SH-SY5Y (cell line): ENCODE data around the gene KMT2D.

Source experiments
- GATA2 ChIP-seq: IDR thresholded peaks from 2 replicates; pipeline ENCODE4 v1.6.1; 2011; ENCODE audit warnings: mild to moderate bottlenecking, low read depth, low read length
- GATA3 ChIP-seq: IDR thresholded peaks from 2 replicates; pipeline ENCODE4 v1.6.1; 2011; ENCODE audit warnings: low read depth, mild to moderate bottlenecking, low read length, moderate library complexity

GRCh38 chr12:49100380-49100779 lies 39.8 kb upstream of the KMT2D start:
- TF ChIP-seq GATA2, result no peak
- no peak for TF ChIP-seq GATA3
